ENCODE measurements around the gene CTAGE8.
"Not testable (repeated sequence)": the region's sequence is repeated elsewhere in the genome, so short reads cannot be mapped to it uniquely, and the experiment has no call there.

DNA sequence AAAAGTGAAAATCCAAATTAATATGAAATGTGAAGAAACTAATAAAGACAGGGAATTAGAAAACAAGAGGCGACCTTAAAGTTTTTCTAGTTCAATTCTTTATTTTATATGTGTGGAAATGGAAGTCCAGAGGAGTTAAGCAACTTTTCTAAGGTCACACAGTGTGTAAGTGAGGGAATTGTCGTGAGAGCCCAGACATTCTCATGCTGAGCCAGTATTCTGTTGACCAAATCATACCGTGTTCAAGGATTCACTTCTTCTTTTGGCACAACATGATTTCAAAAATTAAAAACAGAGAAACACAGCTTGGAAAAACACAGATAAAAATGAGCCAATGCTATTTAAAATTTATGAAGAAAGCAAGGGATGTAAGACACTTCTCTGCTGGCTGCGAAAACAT lies 42.2 kb downstream of the CTAGE8 start:
- TF ChIP-seq, protein P1, sequence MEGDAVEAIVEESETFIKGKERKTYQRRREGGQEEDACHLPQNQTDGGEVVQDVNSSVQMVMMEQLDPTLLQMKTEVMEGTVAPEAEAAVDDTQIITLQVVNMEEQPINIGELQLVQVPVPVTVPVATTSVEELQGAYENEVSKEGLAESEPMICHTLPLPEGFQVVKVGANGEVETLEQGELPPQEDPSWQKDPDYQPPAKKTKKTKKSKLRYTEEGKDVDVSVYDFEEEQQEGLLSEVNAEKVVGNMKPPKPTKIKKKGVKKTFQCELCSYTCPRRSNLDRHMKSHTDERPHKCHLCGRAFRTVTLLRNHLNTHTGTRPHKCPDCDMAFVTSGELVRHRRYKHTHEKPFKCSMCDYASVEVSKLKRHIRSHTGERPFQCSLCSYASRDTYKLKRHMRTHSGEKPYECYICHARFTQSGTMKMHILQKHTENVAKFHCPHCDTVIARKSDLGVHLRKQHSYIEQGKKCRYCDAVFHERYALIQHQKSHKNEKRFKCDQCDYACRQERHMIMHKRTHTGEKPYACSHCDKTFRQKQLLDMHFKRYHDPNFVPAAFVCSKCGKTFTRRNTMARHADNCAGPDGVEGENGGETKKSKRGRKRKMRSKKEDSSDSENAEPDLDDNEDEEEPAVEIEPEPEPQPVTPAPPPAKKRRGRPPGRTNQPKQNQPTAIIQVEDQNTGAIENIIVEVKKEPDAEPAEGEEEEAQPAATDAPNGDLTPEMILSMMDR (IDR thresholded peaks at IDR 0.05; ENCODE audit: low read depth, low read length, missing input control), result not testable (repeated sequence)
- TF ChIP-seq, protein P2, sequence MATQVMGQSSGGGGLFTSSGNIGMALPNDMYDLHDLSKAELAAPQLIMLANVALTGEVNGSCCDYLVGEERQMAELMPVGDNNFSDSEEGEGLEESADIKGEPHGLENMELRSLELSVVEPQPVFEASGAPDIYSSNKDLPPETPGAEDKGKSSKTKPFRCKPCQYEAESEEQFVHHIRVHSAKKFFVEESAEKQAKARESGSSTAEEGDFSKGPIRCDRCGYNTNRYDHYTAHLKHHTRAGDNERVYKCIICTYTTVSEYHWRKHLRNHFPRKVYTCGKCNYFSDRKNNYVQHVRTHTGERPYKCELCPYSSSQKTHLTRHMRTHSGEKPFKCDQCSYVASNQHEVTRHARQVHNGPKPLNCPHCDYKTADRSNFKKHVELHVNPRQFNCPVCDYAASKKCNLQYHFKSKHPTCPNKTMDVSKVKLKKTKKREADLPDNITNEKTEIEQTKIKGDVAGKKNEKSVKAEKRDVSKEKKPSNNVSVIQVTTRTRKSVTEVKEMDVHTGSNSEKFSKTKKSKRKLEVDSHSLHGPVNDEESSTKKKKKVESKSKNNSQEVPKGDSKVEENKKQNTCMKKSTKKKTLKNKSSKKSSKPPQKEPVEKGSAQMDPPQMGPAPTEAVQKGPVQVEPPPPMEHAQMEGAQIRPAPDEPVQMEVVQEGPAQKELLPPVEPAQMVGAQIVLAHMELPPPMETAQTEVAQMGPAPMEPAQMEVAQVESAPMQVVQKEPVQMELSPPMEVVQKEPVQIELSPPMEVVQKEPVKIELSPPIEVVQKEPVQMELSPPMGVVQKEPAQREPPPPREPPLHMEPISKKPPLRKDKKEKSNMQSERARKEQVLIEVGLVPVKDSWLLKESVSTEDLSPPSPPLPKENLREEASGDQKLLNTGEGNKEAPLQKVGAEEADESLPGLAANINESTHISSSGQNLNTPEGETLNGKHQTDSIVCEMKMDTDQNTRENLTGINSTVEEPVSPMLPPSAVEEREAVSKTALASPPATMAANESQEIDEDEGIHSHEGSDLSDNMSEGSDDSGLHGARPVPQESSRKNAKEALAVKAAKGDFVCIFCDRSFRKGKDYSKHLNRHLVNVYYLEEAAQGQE (IDR thresholded peaks at IDR 0.05), result not testable (repeated sequence)
- TF ChIP-seq FOXA1 (IDR thresholded peaks at IDR 0.05); TAF1 (conservative IDR thresholded peaks at IDR 0.05); YY1 (IDR thresholded peaks at IDR 0.05); RAD21 (IDR thresholded peaks at IDR 0.05); SP1 (IDR thresholded peaks at IDR 0.05); GABPA (IDR thresholded peaks at IDR 0.05 in 1 of 2, conservative IDR thresholded peaks at IDR 0.05 in 1 of 2); RXRA (IDR thresholded peaks at IDR 0.05); JUND (IDR thresholded peaks at IDR 0.05); HNF4A (conservative IDR thresholded peaks at IDR 0.05): not testable (repeated sequence)
- TF ChIP-seq, protein P3, sequence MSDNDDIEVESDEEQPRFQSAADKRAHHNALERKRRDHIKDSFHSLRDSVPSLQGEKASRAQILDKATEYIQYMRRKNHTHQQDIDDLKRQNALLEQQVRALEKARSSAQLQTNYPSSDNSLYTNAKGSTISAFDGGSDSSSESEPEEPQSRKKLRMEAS (IDR thresholded peaks at IDR 0.05), result not testable (repeated sequence)
- TF ChIP-seq, protein P4, sequence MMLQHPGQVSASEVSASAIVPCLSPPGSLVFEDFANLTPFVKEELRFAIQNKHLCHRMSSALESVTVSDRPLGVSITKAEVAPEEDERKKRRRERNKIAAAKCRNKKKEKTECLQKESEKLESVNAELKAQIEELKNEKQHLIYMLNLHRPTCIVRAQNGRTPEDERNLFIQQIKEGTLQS (IDR thresholded peaks at IDR 0.05), result not testable (repeated sequence)
- TF ChIP-seq, protein P5, sequence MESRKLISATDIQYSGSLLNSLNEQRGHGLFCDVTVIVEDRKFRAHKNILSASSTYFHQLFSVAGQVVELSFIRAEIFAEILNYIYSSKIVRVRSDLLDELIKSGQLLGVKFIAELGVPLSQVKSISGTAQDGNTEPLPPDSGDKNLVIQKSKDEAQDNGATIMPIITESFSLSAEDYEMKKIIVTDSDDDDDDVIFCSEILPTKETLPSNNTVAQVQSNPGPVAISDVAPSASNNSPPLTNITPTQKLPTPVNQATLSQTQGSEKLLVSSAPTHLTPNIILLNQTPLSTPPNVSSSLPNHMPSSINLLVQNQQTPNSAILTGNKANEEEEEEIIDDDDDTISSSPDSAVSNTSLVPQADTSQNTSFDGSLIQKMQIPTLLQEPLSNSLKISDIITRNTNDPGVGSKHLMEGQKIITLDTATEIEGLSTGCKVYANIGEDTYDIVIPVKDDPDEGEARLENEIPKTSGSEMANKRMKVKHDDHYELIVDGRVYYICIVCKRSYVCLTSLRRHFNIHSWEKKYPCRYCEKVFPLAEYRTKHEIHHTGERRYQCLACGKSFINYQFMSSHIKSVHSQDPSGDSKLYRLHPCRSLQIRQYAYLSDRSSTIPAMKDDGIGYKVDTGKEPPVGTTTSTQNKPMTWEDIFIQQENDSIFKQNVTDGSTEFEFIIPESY (IDR thresholded peaks at IDR 0.05), result not testable (repeated sequence)
